Kidney tubule cell (primary cell): ENCODE measurements around the gene FKBP4.
"Not testable (repeated sequence)": the region's sequence is repeated elsewhere in the genome, so short reads cannot be mapped to it uniquely, and the experiment has no call there.

ENCODE experiments used
- DNase-seq: peaks from one replicate; pipeline ENCODE4 v3.0.0-alpha.2; 2018; ENCODE audit warnings: low spot score

Gene FKBP4

GRCh38 chr12:2794736-2795289 is at the start of gene FKBP4:
Gene FKBP4, plus strand, starts transcription at chr12:2794970. Its CDS starts 170 bp downstream, at chr12:2795140.
- peak; percentile 87 for DNase-seq

- DNase-seq: no peak
Observed at GRCh38 chr12:2745655-2746054, 49.1 kb upstream of the FKBP4 start.

- DNase-seq: no peak
Observed at GRCh38 chr12:2749580-2749979, 45.2 kb upstream of the FKBP4 start.

GRCh38 chr12:2750185-2750584 is 44.6 kb upstream of the FKBP4 start:
- DNase-seq: no peak

- no peak for DNase-seq
Observed at GRCh38 chr12:2751230-2751629, 43.5 kb upstream of the FKBP4 start.

- DNase-seq: no peak
Observed at GRCh38 chr12:2751686-2752085, 43.1 kb upstream of the FKBP4 start.

GRCh38 chr12:2752676-2753371 is 41.9 kb upstream of the FKBP4 start:
- DNase-seq: peak; percentile 67

- DNase-seq: no peak
Observed at GRCh38 chr12:2753536-2753935, 41.2 kb upstream of the FKBP4 start.

- DNase-seq: no peak
Observed at GRCh38 chr12:2754208-2754607, 40.6 kb upstream of the FKBP4 start.

GRCh38 chr12:2756756-2757155 is 38.0 kb upstream of the FKBP4 start:
- DNase-seq: no peak

GRCh38 chr12:2759733-2760132 is 35.0 kb upstream of the FKBP4 start:
- DNase-seq: no peak

- DNase-seq: no peak
Observed at GRCh38 chr12:2764398-2764797, 30.4 kb upstream of the FKBP4 start.

GRCh38 chr12:2765052-2765451 is 29.7 kb upstream of the FKBP4 start:
- DNase-seq: no peak

GRCh38 chr12:2765608-2766007 is 29.2 kb upstream of the FKBP4 start:
- no peak for DNase-seq

GRCh38 chr12:2768224-2768961 is 26.4 kb upstream of the FKBP4 start:
- no peak for DNase-seq

GRCh38 chr12:2769866-2770533 is 24.8 kb upstream of the FKBP4 start:
- DNase-seq: no peak

GRCh38 chr12:2770544-2770943 is 24.2 kb upstream of the FKBP4 start:
- not testable (repeated sequence) for DNase-seq

GRCh38 chr12:2772370-2772769 is 22.4 kb upstream of the FKBP4 start:
- no peak for DNase-seq

GRCh38 chr12:2773199-2773875 is 21.4 kb upstream of the FKBP4 start:
- no peak for DNase-seq

- DNase-seq: no peak
Observed at GRCh38 chr12:2775431-2775830, 19.3 kb upstream of the FKBP4 start.

- no peak for DNase-seq
Observed at GRCh38 chr12:2776129-2776806, 18.5 kb upstream of the FKBP4 start.

GRCh38 chr12:2779281-2779680 is 15.5 kb upstream of the FKBP4 start:
- no peak for DNase-seq
